Cardiac fibroblast (primary cell): Measurements from ENCODE around the gene DYTN.

Experiments
- DNase-seq, 2 donors: peaks; one replicate each; pipeline versions ENCODE4 v3.0.0 to v3.0.0-alpha.2; 2010; ENCODE audit warnings: low read depth in 2 of 2
- H3K4me3 ChIP-seq, 2 donors: replicated peaks in 1 of 2; 1 replicate in 1 of 2; 2 replicates in 1 of 2; pipeline ENCODE4 v1.5.1; 2011; ENCODE audit warnings: low read depth in 2 of 2, low read length in 2 of 2, mild to moderate bottlenecking in 2 of 2, moderate library complexity in 1 of 2
- TF ChIP-seq, protein P1 (sequence below): IDR thresholded peaks from one replicate; pipeline ENCODE4 v1.5.1; 2011; ENCODE audit warnings: low read depth, mild to moderate bottlenecking, low read length, inconsistent platforms

Gene DYTN

DNA sequence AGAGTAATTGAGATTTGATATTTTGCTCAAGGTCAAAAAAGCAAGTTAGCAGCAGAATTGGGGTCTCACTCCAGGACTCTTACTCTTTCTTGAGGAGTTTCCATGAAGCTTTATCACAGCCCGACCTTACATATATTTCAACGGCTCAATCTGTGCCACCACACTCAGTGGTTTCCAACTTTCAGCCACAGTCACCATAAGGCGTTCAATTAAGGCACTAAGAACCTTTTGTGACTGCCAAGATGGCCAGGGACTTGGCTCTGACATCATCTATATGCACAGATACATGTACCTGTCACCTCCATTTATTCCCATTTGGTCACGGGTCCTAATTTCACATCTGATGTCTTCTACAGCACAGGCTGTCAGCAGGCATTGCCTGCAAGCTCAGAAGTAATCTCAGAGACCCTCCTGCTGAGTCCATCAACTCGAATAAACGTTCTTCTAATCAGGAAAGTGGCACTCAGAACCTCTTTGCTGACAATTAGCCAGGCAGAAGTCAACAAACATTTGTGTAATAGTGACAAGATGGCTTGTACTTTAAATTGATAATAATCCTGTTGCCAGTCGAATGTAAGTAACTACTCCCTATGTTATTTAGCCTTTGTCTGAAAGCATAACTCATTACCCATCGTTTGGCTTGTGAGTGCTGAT is 16.1 kb downstream of the DYTN start:
- TF ChIP-seq, protein P1, sequence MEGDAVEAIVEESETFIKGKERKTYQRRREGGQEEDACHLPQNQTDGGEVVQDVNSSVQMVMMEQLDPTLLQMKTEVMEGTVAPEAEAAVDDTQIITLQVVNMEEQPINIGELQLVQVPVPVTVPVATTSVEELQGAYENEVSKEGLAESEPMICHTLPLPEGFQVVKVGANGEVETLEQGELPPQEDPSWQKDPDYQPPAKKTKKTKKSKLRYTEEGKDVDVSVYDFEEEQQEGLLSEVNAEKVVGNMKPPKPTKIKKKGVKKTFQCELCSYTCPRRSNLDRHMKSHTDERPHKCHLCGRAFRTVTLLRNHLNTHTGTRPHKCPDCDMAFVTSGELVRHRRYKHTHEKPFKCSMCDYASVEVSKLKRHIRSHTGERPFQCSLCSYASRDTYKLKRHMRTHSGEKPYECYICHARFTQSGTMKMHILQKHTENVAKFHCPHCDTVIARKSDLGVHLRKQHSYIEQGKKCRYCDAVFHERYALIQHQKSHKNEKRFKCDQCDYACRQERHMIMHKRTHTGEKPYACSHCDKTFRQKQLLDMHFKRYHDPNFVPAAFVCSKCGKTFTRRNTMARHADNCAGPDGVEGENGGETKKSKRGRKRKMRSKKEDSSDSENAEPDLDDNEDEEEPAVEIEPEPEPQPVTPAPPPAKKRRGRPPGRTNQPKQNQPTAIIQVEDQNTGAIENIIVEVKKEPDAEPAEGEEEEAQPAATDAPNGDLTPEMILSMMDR: no peak
- DNase-seq: no peak

DNA sequence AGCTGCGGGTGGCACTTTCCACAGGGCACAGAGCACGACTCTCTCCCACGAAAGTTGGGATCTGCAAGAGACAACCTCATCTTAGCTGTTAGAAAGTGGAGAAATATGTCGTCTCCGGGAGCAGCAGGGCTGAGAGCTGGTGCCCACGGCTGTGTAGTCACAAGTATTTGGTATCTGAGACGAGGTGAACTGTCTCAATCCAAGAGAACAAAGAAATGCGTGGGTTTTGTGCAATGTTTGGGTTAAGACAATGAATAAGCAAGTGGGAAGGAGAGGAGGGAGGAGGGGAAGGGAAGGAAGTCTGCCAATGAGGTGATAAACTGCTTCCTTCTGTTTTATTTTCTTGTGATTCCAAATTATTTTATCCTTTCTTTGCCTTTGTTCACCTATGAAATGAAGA is 18.0 kb downstream of the DYTN start:
- TF ChIP-seq, protein P1: no peak
- no peak overlapping the region for H3K4me3 ChIP-seq
- peak; percentile 5 to 31 for DNase-seq

More for the DNA sequence above, 16.1 kb downstream of the DYTN start:
- no peak overlapping the region for H3K4me3 ChIP-seq

DNA sequence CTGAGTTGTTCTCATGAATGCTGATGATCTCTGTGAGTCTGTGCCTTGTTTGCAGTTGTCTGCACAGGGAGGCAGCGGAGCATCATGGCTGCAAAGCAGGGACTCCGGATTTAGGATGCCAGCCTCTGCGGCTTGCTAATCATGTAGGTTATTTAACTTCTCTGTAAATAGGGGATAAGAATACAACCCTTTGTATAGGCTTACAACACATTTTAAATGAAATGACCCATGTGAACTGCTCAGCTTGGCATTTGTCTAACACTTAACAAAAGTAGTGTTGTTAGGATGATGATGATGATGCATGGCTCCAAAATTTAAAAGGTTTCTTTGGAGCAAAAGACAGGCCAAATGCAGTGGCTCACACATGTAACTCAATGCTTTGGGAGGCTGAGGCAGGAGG is 19.4 kb downstream of the DYTN start:
- TF ChIP-seq, protein P1: no peak
- DNase-seq: no peak
- no peak overlapping the region for H3K4me3 ChIP-seq

DNA sequence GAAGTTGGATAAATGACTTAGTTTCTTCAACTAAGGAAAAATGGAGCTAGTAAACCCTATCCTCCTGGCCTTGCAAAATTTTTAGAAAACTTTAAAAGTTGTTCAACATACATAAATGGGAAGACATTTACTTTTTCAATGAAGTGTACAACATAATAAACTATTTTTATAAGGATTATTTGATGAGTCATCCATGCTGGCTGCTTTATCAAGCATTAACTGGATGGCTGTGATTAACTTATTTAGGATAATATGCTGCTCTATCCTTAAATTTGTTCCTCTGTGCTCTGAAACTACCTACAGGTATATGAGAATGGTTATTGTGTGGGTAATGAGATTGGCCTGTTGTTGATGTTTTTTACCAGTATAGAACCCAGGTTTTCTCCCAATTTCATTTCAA is 21.3 kb downstream of the DYTN start:
- TF ChIP-seq, protein P1: no peak
- no peak overlapping the region for H3K4me3 ChIP-seq

DNA sequence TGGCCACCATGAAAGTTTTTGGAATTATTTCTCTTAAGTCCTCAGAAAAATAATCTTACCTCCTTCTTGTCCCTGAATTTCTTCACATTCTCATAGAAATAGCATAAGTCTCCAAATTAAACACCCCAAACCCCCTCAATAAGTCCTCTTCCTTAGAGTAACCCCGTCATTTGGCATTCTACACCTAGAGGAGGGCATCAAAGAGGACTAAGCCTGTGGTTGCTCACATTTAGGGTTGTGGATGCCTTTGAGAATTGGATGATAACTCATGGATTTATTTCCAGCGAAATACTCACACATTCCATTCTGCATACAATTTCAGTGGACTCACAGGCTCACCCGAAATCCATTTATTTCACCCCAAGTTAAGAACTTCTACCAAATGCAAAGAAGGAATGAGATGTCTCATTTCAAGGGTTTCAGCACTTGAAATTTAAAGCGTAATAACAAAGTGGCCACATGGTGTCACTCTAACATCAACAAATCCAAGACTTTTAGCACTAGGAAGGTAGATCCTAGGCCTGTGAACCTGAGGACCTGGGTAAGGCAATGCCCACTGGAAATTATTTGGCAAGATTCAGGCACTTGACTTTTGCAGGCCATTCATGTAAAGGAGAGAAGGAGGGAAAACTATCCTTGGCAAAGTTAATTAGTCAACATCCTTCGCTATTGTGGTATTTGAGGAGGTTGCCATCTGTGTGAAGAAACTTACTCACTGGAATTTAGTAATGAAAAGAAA is 24.6 kb downstream of the DYTN start:
- H3K4me3 ChIP-seq: no peak overlapping the region
- DNase-seq: peak; percentile 76 to 84
- TF ChIP-seq, protein P1: peak; percentile 28

More for the DNA sequence above, 21.3 kb downstream of the DYTN start:
- no peak for DNase-seq

DNA sequence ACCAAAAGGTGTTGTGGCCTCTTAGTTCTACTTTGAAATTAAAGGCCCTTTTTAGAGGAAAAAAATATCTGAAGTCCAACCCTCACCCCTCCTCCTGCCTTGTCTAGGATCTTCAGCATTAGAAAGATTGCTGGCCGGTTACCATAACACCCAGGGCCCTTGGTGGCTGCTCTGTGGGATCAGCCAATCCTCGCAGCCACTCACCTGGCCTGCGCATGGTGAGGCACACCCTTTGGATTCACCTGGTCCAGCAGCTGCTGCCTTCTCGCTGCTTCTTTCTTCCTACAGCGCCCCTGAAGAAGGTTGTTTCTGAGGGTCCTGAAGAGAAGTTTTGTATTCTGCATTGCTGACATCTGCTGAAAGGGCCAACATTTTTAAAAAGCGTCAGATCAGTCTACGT is 25.2 kb downstream of the DYTN start:
- TF ChIP-seq, protein P1: no peak
- H3K4me3 ChIP-seq: no peak overlapping the region
- no peak for DNase-seq
